Neural crest cell (in vitro differentiated cells): ENCODE measurements around the gene DUSP18. TPM values are rescaled to one million over a fixed set of nuclear protein-coding genes. Genes with fewer than 3 reads are reported as not detected.

Source experiments
- DNase-seq: peaks from one replicate; pipeline ENCODE4 v3.0.0; 2021; ENCODE audit warnings: low read depth, mixed read lengths, low spot score
- H3K27ac Mint-ChIP-seq: one replicate; pipeline ENCODE4 v1.8.0; 2021; ENCODE audit warnings: mild to moderate bottlenecking, mixed read lengths; ENCODE audit not compliant: unreplicated experiment
- H3K27me3 Mint-ChIP-seq: 2 replicates; pipeline ENCODE4 v1.8.0; 2021; ENCODE audit warnings: low read depth, mild to moderate bottlenecking, mixed read lengths
- H3K36me3 Mint-ChIP-seq: 2 replicates; pipeline ENCODE4 v1.8.0; 2021; ENCODE audit warnings: low read depth, mild to moderate bottlenecking, mixed read lengths
- H3K4me1 Mint-ChIP-seq: 2 replicates; pipeline ENCODE4 v1.8.0; 2021; ENCODE audit warnings: mixed read lengths
- H3K4me3 Mint-ChIP-seq: one replicate; pipeline ENCODE4 v1.8.0; 2021; ENCODE audit warnings: mild to moderate bottlenecking, mixed read lengths
- H3K9me3 Mint-ChIP-seq: 2 replicates; pipeline ENCODE4 v1.8.0; 2021; ENCODE audit warnings: mixed read lengths
- CTCF ChIP-seq: fragments of 200-600 bp; sonication (generic); conservative IDR thresholded peaks from 2 replicates; pipeline ENCODE4 v1.5.0; 2021; ENCODE audit warnings: antibody characterized with exemption, mild to moderate bottlenecking
- total RNA-seq: library from RNA; stranded (reverse); gene quantifications from 2 replicates; pipeline ENCODE4 v1.2.1, GENCODE V29; 2021

DUSP18 gene
- total RNA-seq, 1 donor from 2014 or later: 8.1 TPM

GRCh38 chr22:30647536-30647935 lies 20.1 kb downstream of the DUSP18 start:
- no peak overlapping the region for H3K4me3 Mint-ChIP-seq
- H3K4me1 Mint-ChIP-seq: peaks cover 4% of the 10 kb centered on the region
- no peak for TF ChIP-seq CTCF
- no peaks in the 10 kb centered on the region for H3K36me3 Mint-ChIP-seq
- no peaks in the 10 kb centered on the region for H3K9me3 Mint-ChIP-seq
- DNase-seq: no peak
- no peaks in the 10 kb centered on the region for H3K27me3 Mint-ChIP-seq
- no peak overlapping the region for H3K27ac Mint-ChIP-seq

GRCh38 chr22:30646518-30647160 lies 21.0 kb downstream of the DUSP18 start:
- H3K27me3 Mint-ChIP-seq: no peaks in the 10 kb centered on the region
- no peaks in the 10 kb centered on the region for H3K36me3 Mint-ChIP-seq
- no peak overlapping the region for H3K27ac Mint-ChIP-seq
- H3K4me1 Mint-ChIP-seq: peaks cover 4% of the 10 kb centered on the region
- no peak overlapping the region for H3K4me3 Mint-ChIP-seq
- H3K9me3 Mint-ChIP-seq: no peaks in the 10 kb centered on the region
- no peak for TF ChIP-seq CTCF
- no peak for DNase-seq

GRCh38 chr22:30643055-30643875 lies 24.4 kb downstream of the DUSP18 start:
- no peak for TF ChIP-seq CTCF

GRCh38 chr22:30640839-30641430 lies 26.7 kb downstream of the DUSP18 start:
- Mint-ChIP-seq H3K36me3 (no peaks in the 10 kb centered on the region), H3K4me1 (peaks cover 15% of the 10 kb centered on the region), H3K9me3 (no peaks in the 10 kb centered on the region), H3K4me3 (no peak overlapping the region), H3K27ac (peak overlapping the region; percentile 43), H3K27me3 (no peaks in the 10 kb centered on the region)
- no peak for DNase-seq
- TF ChIP-seq CTCF: no peak

More at GRCh38 chr22:30643055-30643875, 24.4 kb downstream of the DUSP18 start:
- Mint-ChIP-seq H3K27me3 (no peaks in the 10 kb centered on the region), H3K4me1 (peaks cover 8% of the 10 kb centered on the region), H3K9me3 (no peaks in the 10 kb centered on the region), H3K27ac (no peak overlapping the region), H3K36me3 (no peaks in the 10 kb centered on the region), H3K4me3 (no peak overlapping the region)
- no peak for DNase-seq

- Mint-ChIP-seq H3K4me3 (no peak overlapping the region), H3K9me3 (no peaks in the 10 kb centered on the region), H3K27me3 (no peaks in the 10 kb centered on the region), H3K27ac (peak overlapping the region; percentile 43), H3K36me3 (no peaks in the 10 kb centered on the region), H3K4me1 (peaks cover 18% of the 10 kb centered on the region)
- DNase-seq: no peak
- TF ChIP-seq CTCF: no peak
Observed at GRCh38 chr22:30640361-30640760, 27.3 kb downstream of the DUSP18 start.
